ENCODE measurements around the gene C1GALT1C1L.

- TF ChIP-seq RFX5 (IDR thresholded peaks at IDR 0.05) (no peak), CTCF (IDR thresholded peaks at IDR 0.05) (no peak), EHF (CRISPR knock-in tag; IDR thresholded peaks at IDR 0.05) (no peak), GATA3 (IDR thresholded peaks at IDR 0.05; ENCODE audit: borderline replicate concordance) (no peak), EP300 (IDR thresholded peaks at IDR 0.05) (no peak), POLR2A (IDR thresholded peaks at IDR 0.05; ENCODE audit: low read length) (no peak), CBX2 (IDR thresholded peaks at IDR 0.05; ENCODE audit: borderline replicate concordance, low read depth) (no peak), SMC3 (IDR thresholded peaks at IDR 0.05) (no peak), ELK1 (IDR thresholded peaks at IDR 0.05; ENCODE audit: low read depth, low read length) (no peak)
Measured at GRCh38 chr2:43718530-43719124, 42.4 kb upstream of the C1GALT1C1L start.
